ENCODE results near the gene GJA8.
"Not testable (repeated sequence)": the region's sequence is repeated elsewhere in the genome, so short reads cannot be mapped to it uniquely, and the experiment has no call there.

- not testable (repeated sequence) for TF ChIP-seq JUND (IDR thresholded peaks at IDR 0.05); TAF1 (conservative IDR thresholded peaks at IDR 0.05); CTCF (IDR thresholded peaks at IDR 0.05; ENCODE audit: low read depth, low read length, missing input control); SP1 (IDR thresholded peaks at IDR 0.05); MAX (IDR thresholded peaks at IDR 0.05); REST (IDR thresholded peaks at IDR 0.05); GABPA (IDR thresholded peaks at IDR 0.05 in 1 of 2, conservative IDR thresholded peaks at IDR 0.05 in 1 of 2); ATF3 (IDR thresholded peaks at IDR 0.05); RAD21 (IDR thresholded peaks at IDR 0.05); YY1 (IDR thresholded peaks at IDR 0.05); FOXA1 (IDR thresholded peaks at IDR 0.05); EGR1 (IDR thresholded peaks at IDR 0.05; ENCODE audit: low read depth in 2 of 2); FOXA2 (IDR thresholded peaks at IDR 0.05)
These were observed 47.6 kb upstream of the GJA8 start for GRCh38 chr1:147854989-147855388.
